ENCODE results near the gene DBN1. TPM values are rescaled to one million over a fixed set of nuclear protein-coding genes. Genes with fewer than 3 reads are reported as not detected.

The DBN1 gene
- total RNA-seq, 1 donor from 2014 or later: 113 TPM

GRCh38 chr5:177493795-177494345 lies 20.4 kb upstream of the DBN1 start:
- no peak for DNase-seq (ENCODE audit: low spot score)
- Mint-ChIP-seq H3K9me3 (no peaks in the 10 kb centered on the region), H3K36me3 (peaks cover 15% of the 10 kb centered on the region), H3K27me3 (ENCODE audit: insufficient read depth, low read depth) (peaks cover 18% of the 10 kb centered on the region), H3K4me1 (peaks cover 47% of the 10 kb centered on the region), H3K27ac (peak overlapping the region; percentile 81), H3K4me3 (peak overlapping the region; percentile 33)
- no peak overlapping the region for H2AFZ ChIP-seq (replicated peaks)
- no peaks in the 10 kb centered on the region for H3K9me3 ChIP-seq (ENCODE audit: low read depth)
- H3K36me3 ChIP-seq: no peaks in the 10 kb centered on the region
- no peak overlapping the region for H3K4me2 ChIP-seq
- H3K79me2 ChIP-seq (ENCODE audit: low read depth): peaks cover 31% of the 10 kb centered on the region
- H3K4me1 ChIP-seq: peaks cover 32% of the 10 kb centered on the region
- H3K9ac ChIP-seq: no peak overlapping the region
- no peak overlapping the region for H3K4me3 ChIP-seq
- peaks cover 49% of the 10 kb centered on the region for H3F3A ChIP-seq (ENCODE audit: low read depth)
- peaks cover 62% of the 10 kb centered on the region for H4K20me1 ChIP-seq (ENCODE audit: low read depth)
- H3K27ac ChIP-seq: no peak overlapping the region
- TF ChIP-seq CTCF (IDR thresholded peaks at IDR 0.05) (no peak), EZH2phosphoT487 (IDR thresholded peaks at IDR 0.05) (no peak), EZH2 (IDR thresholded peaks at IDR 0.05) (no peak)
- peaks cover 12% of the 10 kb centered on the region for H3K27me3 ChIP-seq

DNA sequence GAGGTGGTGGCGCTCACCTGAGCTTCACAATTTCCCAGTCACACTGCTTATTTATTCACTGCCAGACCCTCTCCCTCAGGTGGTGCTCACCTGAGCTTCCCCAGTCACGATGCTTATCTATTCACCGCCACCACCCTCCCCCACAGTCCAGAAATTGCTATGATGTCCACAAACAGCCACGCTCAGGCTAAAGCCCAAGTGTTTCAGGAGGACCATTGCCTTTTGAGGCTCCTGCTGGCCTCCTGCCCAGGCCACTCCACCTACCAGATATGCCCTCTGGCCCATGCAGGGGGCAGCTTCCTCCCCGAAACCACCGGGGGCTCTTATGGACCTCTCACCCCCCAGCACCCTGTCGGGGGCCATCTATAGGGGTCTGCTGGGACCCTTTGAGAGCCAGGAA lies 19.4 kb upstream of the DBN1 start:
- H3K4me1 ChIP-seq: peaks cover 25% of the 10 kb centered on the region
- H3K79me2 ChIP-seq (ENCODE audit: low read depth): peaks cover 31% of the 10 kb centered on the region
- no peak overlapping the region for H3K9ac ChIP-seq
- Mint-ChIP-seq H3K4me3 (no peak overlapping the region), H3K27me3 (ENCODE audit: insufficient read depth, low read depth) (peaks cover 11% of the 10 kb centered on the region), H3K27ac (peak overlapping the region; percentile 90), H3K36me3 (peaks cover 17% of the 10 kb centered on the region), H3K9me3 (no peaks in the 10 kb centered on the region), H3K4me1 (peaks cover 38% of the 10 kb centered on the region)
- TF ChIP-seq EZH2phosphoT487 (IDR thresholded peaks at IDR 0.05) (no peak), CTCF (IDR thresholded peaks at IDR 0.05) (no peak), EZH2 (IDR thresholded peaks at IDR 0.05) (no peak)
- no peaks in the 10 kb centered on the region for H3K36me3 ChIP-seq
- H4K20me1 ChIP-seq (ENCODE audit: low read depth): peaks cover 70% of the 10 kb centered on the region
- H3K4me2 ChIP-seq: no peak overlapping the region
- peak overlapping the region; percentile 22 for H3K27ac ChIP-seq
- peaks cover 39% of the 10 kb centered on the region for H3F3A ChIP-seq (ENCODE audit: low read depth)
- H3K4me3 ChIP-seq: no peak overlapping the region
- peaks cover 1% of the 10 kb centered on the region for H3K27me3 ChIP-seq
- no peaks in the 10 kb centered on the region for H3K9me3 ChIP-seq (ENCODE audit: low read depth)
- no peak for DNase-seq (ENCODE audit: low spot score)
- H2AFZ ChIP-seq (replicated peaks): no peak overlapping the region

- peaks cover 5% of the 10 kb centered on the region for H3K36me3 ChIP-seq
- H3K27ac ChIP-seq: no peak overlapping the region
- no peak overlapping the region for H2AFZ ChIP-seq (replicated peaks)
- no peak overlapping the region for H3K27ac Mint-ChIP-seq
- peaks cover 25% of the 10 kb centered on the region for H3K4me1 ChIP-seq
- H3K27me3 ChIP-seq: no peaks in the 10 kb centered on the region
- no peaks in the 10 kb centered on the region for H3K9me3 ChIP-seq (ENCODE audit: low read depth)
- H3F3A ChIP-seq (ENCODE audit: low read depth): peaks cover 41% of the 10 kb centered on the region
- no peak for DNase-seq (ENCODE audit: low spot score)
- H3K4me3 ChIP-seq: no peak overlapping the region
- peaks cover 31% of the 10 kb centered on the region for H3K79me2 ChIP-seq (ENCODE audit: low read depth)
- H4K20me1 ChIP-seq (ENCODE audit: low read depth): peaks cover 73% of the 10 kb centered on the region
- no peak overlapping the region for H3K4me2 ChIP-seq
- H3K4me3 Mint-ChIP-seq: no peak overlapping the region
- H3K4me1 Mint-ChIP-seq: peaks cover 38% of the 10 kb centered on the region
- no peak overlapping the region for H3K9ac ChIP-seq
- H3K27me3 Mint-ChIP-seq (ENCODE audit: insufficient read depth, low read depth): peaks cover 9% of the 10 kb centered on the region
- peaks cover 21% of the 10 kb centered on the region for H3K36me3 Mint-ChIP-seq
- no peaks in the 10 kb centered on the region for H3K9me3 Mint-ChIP-seq
- TF ChIP-seq CTCF (IDR thresholded peaks at IDR 0.05) (no peak), EZH2phosphoT487 (IDR thresholded peaks at IDR 0.05) (no peak), EZH2 (IDR thresholded peaks at IDR 0.05) (no peak)
These were observed 18.7 kb upstream of the DBN1 start for GRCh38 chr5:177491983-177492746.
